Neural cell (in vitro differentiated cells): ENCODE data around the gene SLC30A7. TPM values are rescaled to one million over a fixed set of nuclear protein-coding genes. Genes with fewer than 3 reads are reported as not detected.

ENCODE experiments used
- H2AFZ ChIP-seq: fragments of 200-600, 300-800 bp; sonication (generic), shearing (Covaris generic); 2 replicates; pipeline ENCODE4 v1.6.0; 2014; ENCODE audit warnings: low read depth, mild to moderate bottlenecking, antibody characterized with exemption, low read length, moderate library complexity
- H3F3A ChIP-seq: fragments of 200-600 bp; shearing (Covaris generic); 2 replicates; pipeline ENCODE4 v1.6.1; 2016; ENCODE audit warnings: mild to moderate bottlenecking, moderate library complexity, mixed read lengths, antibody characterized with exemption, low read length; ENCODE audit not compliant: insufficient read depth, poor library complexity, severe bottlenecking
- H3K27ac ChIP-seq: fragments of 200-600, 300-800 bp; sonication (generic), shearing (Covaris generic); 2 replicates; pipeline ENCODE4 v1.5.1; 2014; ENCODE audit warnings: mild to moderate bottlenecking, low read length, moderate library complexity
- H3K27me3 ChIP-seq: fragments of 300-800, 200-600 bp; sonication (generic), shearing (Covaris generic); 2 replicates; pipeline ENCODE4 v1.6.0; 2014; ENCODE audit warnings: mild to moderate bottlenecking, low read depth, low read length, moderate library complexity; ENCODE audit not compliant: insufficient read depth
- H3K36me3 ChIP-seq: fragments of 300-800, 200-600 bp; sonication (generic), shearing (Covaris generic); 2 replicates; pipeline ENCODE4 v1.5.1; 2014; ENCODE audit warnings: mild to moderate bottlenecking, antibody characterized with exemption, low read length, moderate library complexity; ENCODE audit not compliant: insufficient read depth
- H3K4me2 ChIP-seq: fragments of 300-800, 200-600 bp; sonication (generic), shearing (Covaris generic); 2 replicates; pipeline ENCODE4 v1.6.0; 2014; ENCODE audit warnings: mild to moderate bottlenecking, low read length
- H3K4me3 ChIP-seq: fragments of 300-800, 200-600 bp; sonication (generic), shearing (Covaris generic); 2 replicates; pipeline ENCODE4 v1.5.1; 2014; ENCODE audit warnings: mild to moderate bottlenecking, low read length, moderate library complexity
- H3K79me2 ChIP-seq: fragments of 200-600 bp; shearing (Covaris generic); replicated peaks from 2 replicates; pipeline ENCODE4 v1.6.0; 2014; ENCODE audit warnings: mild to moderate bottlenecking, low read length, moderate library complexity; ENCODE audit not compliant: insufficient read depth
- H3K9ac ChIP-seq: fragments of 300-800, 200-600 bp; sonication (generic), shearing (Covaris generic); 2 replicates; pipeline ENCODE4 v1.6.1; 2016; ENCODE audit warnings: mild to moderate bottlenecking, low read length, mixed read lengths
- H3K9me2 ChIP-seq: fragments of 200-600 bp; shearing (Covaris generic); 2 replicates; pipeline ENCODE4 v1.6.1; 2016; ENCODE audit warnings: mild to moderate bottlenecking, low read length, mixed read lengths; ENCODE audit not compliant: insufficient read depth
- H3K9me3 ChIP-seq: fragments of 200-600, 300-800 bp; sonication (generic), shearing (Covaris generic); 2 replicates; pipeline ENCODE4 v1.6.1; 2016; ENCODE audit warnings: mild to moderate bottlenecking, mixed run types, low read length, moderate library complexity, mixed read lengths
- H4K20me1 ChIP-seq: fragments of 200-600 bp; shearing (Covaris generic); 2 replicates; pipeline ENCODE4 v1.6.1; 2016; ENCODE audit warnings: mild to moderate bottlenecking, mixed run types; ENCODE audit not compliant: insufficient read depth
- EP300 ChIP-seq: fragments of 450-650 bp; conservative IDR thresholded peaks from 2 replicates; pipeline ENCODE4 v1.6.1; 2014; ENCODE audit warnings: antibody characterized with exemption, mild to moderate bottlenecking, moderate library complexity; ENCODE audit not compliant: poor library complexity, severe bottlenecking
- EZH2 ChIP-seq: fragments of 200-600, 300-800 bp; shearing (Covaris generic), sonication (generic); IDR thresholded peaks from 2 replicates; pipeline ENCODE4 v1.6.1; 2014; ENCODE audit warnings: antibody characterized with exemption, low read length, borderline replicate concordance, mild to moderate bottlenecking; ENCODE audit not compliant: insufficient read depth, poor library complexity, severe bottlenecking
- MXI1 ChIP-seq: fragments of 450-650 bp; conservative IDR thresholded peaks from 2 replicates; pipeline ENCODE4 v1.6.1; 2014; ENCODE audit warnings: antibody characterized with exemption, mild to moderate bottlenecking; ENCODE audit not compliant: poor library complexity, severe bottlenecking
- POLR2AphosphoS5 ChIP-seq: IDR thresholded peaks from 2 replicates; pipeline ENCODE4 v1.6.1; 2012
- RAD21 ChIP-seq: fragments of 450-650 bp; conservative IDR thresholded peaks from 2 replicates; pipeline ENCODE4 v1.6.1; 2014; ENCODE audit warnings: antibody characterized with exemption, mild to moderate bottlenecking, moderate library complexity
- SMC3 ChIP-seq: fragments of 450-650 bp; conservative IDR thresholded peaks from 2 replicates; pipeline ENCODE4 v1.6.1; 2014; ENCODE audit warnings: antibody characterized with exemption, mild to moderate bottlenecking, moderate library complexity; ENCODE audit not compliant: poor library complexity
- TAF1 ChIP-seq: IDR thresholded peaks from 2 replicates; pipeline ENCODE4 v1.6.1; 2012; ENCODE audit warnings: low read depth
- polyA plus RNA-seq: library from polyadenylated mRNA; depleted of rRNA; stranded (reverse); fragments of >200 nt; gene quantifications from 2 replicates; pipeline ENCODE4 v1.2.3, GENCODE V29; 2014
- TF ChIP-seq, protein P1 (sequence below): fragments of 450-650 bp; IDR thresholded peaks from 2 replicates; pipeline ENCODE4 v1.5.1; 2014; ENCODE audit warnings: antibody characterized with exemption, mild to moderate bottlenecking, moderate library complexity; ENCODE audit not compliant: poor library complexity, severe bottlenecking
- TF ChIP-seq, protein P2 (sequence below): IDR thresholded peaks from 2 replicates; pipeline ENCODE4 v1.6.1; 2012; ENCODE audit warnings: borderline replicate concordance

The SLC30A7 gene
- polyA plus RNA-seq, 1 donor from 2014 or later, result 19.8 TPM

DNA sequence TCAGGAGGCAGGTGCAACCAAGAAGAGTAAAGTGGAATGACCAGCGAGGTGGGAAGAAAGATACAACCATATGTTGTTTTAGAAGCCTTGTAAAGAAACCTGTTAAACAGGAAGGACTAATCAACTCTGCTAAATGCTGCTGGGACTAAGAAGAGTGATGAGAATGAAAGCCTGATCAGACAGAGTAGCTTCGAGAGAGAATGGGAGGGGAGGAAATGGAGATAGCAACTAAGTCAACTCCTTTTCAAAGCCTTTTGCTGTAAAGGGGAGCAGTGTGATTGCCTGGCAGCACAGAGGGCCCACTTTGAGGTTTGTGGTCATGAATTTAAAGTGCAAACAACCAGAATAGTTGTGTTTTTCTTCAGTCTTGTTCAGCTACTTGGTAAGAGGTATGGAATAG lies 31.4 kb downstream of the SLC30A7 start:
- TF ChIP-seq SMC3 (no peak), EZH2 (no peak), TAF1 (no peak), MXI1 (no peak), POLR2AphosphoS5 (no peak), RAD21 (no peak), EP300 (no peak)
- TF ChIP-seq, protein P1, sequence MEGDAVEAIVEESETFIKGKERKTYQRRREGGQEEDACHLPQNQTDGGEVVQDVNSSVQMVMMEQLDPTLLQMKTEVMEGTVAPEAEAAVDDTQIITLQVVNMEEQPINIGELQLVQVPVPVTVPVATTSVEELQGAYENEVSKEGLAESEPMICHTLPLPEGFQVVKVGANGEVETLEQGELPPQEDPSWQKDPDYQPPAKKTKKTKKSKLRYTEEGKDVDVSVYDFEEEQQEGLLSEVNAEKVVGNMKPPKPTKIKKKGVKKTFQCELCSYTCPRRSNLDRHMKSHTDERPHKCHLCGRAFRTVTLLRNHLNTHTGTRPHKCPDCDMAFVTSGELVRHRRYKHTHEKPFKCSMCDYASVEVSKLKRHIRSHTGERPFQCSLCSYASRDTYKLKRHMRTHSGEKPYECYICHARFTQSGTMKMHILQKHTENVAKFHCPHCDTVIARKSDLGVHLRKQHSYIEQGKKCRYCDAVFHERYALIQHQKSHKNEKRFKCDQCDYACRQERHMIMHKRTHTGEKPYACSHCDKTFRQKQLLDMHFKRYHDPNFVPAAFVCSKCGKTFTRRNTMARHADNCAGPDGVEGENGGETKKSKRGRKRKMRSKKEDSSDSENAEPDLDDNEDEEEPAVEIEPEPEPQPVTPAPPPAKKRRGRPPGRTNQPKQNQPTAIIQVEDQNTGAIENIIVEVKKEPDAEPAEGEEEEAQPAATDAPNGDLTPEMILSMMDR, result no peak
- TF ChIP-seq, protein P2, sequence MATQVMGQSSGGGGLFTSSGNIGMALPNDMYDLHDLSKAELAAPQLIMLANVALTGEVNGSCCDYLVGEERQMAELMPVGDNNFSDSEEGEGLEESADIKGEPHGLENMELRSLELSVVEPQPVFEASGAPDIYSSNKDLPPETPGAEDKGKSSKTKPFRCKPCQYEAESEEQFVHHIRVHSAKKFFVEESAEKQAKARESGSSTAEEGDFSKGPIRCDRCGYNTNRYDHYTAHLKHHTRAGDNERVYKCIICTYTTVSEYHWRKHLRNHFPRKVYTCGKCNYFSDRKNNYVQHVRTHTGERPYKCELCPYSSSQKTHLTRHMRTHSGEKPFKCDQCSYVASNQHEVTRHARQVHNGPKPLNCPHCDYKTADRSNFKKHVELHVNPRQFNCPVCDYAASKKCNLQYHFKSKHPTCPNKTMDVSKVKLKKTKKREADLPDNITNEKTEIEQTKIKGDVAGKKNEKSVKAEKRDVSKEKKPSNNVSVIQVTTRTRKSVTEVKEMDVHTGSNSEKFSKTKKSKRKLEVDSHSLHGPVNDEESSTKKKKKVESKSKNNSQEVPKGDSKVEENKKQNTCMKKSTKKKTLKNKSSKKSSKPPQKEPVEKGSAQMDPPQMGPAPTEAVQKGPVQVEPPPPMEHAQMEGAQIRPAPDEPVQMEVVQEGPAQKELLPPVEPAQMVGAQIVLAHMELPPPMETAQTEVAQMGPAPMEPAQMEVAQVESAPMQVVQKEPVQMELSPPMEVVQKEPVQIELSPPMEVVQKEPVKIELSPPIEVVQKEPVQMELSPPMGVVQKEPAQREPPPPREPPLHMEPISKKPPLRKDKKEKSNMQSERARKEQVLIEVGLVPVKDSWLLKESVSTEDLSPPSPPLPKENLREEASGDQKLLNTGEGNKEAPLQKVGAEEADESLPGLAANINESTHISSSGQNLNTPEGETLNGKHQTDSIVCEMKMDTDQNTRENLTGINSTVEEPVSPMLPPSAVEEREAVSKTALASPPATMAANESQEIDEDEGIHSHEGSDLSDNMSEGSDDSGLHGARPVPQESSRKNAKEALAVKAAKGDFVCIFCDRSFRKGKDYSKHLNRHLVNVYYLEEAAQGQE, result no peak
- no peak overlapping the region for H2AFZ ChIP-seq
- H3K9me3 ChIP-seq, result no peaks in the 10 kb centered on the region
- H3K4me2 ChIP-seq, result no peak overlapping the region
- peaks cover 6% of the 10 kb centered on the region for H3K36me3 ChIP-seq
- no peak overlapping the region for H3K9ac ChIP-seq
- H3K79me2 ChIP-seq, result no peaks in the 10 kb centered on the region
- no peaks in the 10 kb centered on the region for H3K27me3 ChIP-seq
- no peak overlapping the region for H3K4me3 ChIP-seq
- H3K27ac ChIP-seq, result no peak overlapping the region
- no peaks in the 10 kb centered on the region for H3K9me2 ChIP-seq
- no peaks in the 10 kb centered on the region for H3F3A ChIP-seq
- no peaks in the 10 kb centered on the region for H4K20me1 ChIP-seq

GRCh38 chr1:100928128-100928527 lies 32.2 kb downstream of the SLC30A7 start:
- TF ChIP-seq, protein P2, result no peak
- no peak for TF ChIP-seq TAF1
- no peak for TF ChIP-seq POLR2AphosphoS5
- TF ChIP-seq EP300, result no peak
- TF ChIP-seq, protein P1, result no peak
- no peak for TF ChIP-seq SMC3
- no peak for TF ChIP-seq RAD21
- TF ChIP-seq MXI1, result no peak
- TF ChIP-seq EZH2, result no peak
- H3K4me2 ChIP-seq, result no peak overlapping the region
- no peaks in the 10 kb centered on the region for H3K27me3 ChIP-seq

More at GRCh38 chr1:100928128-100928527, 32.2 kb downstream of the SLC30A7 start:
- Histone ChIP-seq H3K27ac (no peak overlapping the region), H3K36me3 (peaks cover 6% of the 10 kb centered on the region), H3K9me3 (no peaks in the 10 kb centered on the region), H3K9me2 (no peaks in the 10 kb centered on the region), H3K79me2 (no peaks in the 10 kb centered on the region), H4K20me1 (no peaks in the 10 kb centered on the region), H2AFZ (no peak overlapping the region), H3K4me3 (no peak overlapping the region), H3K9ac (no peak overlapping the region), H3F3A (no peaks in the 10 kb centered on the region)
